GM18861 (cell line): Measurements from ENCODE around the gene C7orf33.

Experiments used
- ATAC-seq: cut with Tn5 transposase; IDR thresholded peaks from one replicate; pipeline ENCODE4 v1.9.1; 2021; ENCODE audit not compliant: unreplicated experiment

The C7orf33 gene

DNA sequence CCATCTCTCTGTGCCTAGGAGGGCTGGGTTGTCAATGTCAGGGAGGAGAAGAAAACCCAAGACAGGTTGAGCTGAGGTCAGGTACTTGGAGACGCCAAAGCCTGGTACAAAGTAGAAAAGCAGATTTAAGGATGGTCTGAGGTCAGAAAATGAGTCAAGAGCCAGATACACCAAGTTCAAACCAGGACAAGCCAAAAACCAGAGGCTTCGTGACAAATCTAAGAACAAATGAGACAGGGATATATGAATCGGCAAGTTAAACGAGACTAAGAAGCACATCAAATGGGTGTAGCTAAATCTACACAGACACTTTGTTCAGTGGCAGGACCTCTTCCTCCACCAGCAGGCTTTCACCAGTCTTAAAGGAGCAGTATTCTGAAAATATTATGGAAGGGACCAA is 34.2 kb downstream of the C7orf33 start:
- no peak for ATAC-seq

DNA sequence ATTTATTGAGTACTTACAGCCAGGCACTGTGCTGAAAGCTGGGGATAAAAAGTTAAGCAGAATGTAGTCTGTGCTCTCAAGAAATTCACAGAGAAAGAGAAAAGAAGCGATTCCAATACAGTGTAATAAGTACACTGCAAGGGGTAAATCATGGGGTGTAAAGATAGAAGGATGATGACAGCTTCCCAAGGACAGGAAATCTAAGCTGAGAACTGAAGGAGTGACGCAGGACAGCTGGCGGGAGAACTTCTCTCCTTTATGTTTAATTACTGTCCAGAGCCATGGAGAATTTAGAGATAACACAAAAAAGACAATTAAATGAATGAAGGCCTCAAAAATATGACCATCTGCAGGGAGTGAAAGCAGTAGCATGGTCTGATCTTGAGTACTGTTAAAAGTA is 34.8 kb downstream of the C7orf33 start:
- no peak for ATAC-seq

DNA sequence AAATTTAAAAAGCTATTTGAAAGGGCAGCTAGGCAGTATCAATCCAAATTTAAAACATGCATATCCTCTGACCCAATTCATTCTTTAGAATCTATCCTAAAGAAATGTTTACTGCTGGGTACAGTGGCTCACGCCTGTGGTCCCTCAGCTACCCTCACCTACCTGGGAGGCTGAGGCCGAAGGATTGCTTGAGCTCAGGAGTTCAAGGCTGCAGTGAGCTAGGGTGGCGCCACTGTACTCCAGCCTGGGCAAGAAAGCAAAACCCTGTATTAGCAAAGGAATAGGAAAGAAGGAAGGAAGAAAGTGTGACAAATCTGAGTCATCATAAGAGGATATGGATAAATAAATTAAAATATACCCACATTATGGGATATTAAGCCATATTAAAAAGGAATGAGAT is 36.3 kb downstream of the C7orf33 start:
- no peak for ATAC-seq

DNA sequence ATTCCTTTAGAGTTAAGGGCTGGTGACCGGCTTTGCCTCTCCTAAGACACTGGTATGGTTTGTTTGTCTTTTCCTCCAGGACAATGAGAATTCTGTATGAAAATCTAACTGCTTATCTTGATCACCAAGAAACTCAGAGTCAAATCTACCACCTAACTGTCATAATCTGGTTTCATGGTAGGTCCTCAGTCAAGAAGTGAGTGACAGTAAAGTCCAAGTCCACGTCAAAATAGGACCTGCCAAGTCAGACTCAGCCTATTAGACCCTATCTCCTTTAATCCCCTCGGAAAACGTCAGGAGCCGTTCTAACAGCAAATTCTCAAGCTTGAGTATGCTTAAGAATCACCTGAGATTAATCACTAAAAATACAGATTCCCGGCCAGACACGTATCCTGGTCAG is 37.4 kb downstream of the C7orf33 start:
- no peak for ATAC-seq

DNA sequence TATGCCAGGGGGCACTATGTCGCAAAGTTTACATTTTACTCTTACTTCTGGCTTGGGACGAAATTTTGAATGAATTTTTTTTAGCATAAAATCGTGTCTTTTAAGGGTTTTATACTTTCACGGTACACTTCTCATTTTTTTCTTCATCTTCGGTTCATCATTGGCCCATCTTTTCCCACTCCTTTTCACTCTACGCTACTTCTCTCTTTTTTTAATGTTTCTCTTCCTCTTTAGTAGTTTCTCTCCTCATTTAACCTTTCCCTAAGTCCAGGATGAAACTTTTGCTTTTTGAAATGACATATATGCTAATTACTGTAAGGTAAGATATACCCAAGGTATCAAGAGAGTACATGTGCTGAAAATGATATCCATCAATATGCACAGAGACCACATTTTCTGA is 39.5 kb downstream of the C7orf33 start:
- no peak for ATAC-seq

DNA sequence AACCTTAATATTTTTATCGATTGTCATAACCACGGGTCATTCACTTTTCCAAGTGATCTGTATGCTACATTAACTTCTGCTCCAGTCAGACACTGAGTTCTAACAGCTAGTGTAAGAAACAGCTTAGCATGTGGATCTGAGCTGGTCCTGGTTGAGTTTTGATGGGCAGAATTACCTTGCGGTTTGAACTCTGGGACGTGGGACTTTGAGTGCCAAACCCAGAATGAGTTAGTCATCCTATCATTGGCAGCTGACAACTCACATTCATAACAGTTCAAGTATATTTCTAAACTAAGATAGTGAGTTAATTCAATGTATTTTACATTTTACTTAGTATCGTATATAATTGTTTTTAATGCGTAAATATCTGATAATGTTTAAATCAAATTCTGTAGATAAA is 43.2 kb downstream of the C7orf33 start:
- ATAC-seq = no peak

DNA sequence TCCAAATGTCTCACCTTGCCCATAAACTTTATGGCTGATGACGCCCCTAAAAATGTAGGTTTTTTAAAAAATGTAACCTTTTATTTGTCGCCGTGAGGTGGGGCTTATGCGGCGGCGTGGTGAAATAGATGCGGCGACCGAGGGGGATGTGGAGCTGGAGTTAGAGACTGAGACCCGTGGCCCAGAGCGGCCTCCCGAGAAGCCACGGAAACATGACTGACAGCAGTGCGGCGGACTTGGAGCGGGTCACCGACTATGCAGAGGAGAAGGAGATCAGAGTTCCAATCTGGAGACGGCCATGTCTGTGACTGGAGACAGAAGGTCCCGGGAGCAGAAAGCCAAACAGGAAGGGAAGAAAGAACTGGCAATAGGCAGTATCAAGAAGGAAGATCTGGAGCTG is 46.5 kb downstream of the C7orf33 start:
- no peak for ATAC-seq

DNA sequence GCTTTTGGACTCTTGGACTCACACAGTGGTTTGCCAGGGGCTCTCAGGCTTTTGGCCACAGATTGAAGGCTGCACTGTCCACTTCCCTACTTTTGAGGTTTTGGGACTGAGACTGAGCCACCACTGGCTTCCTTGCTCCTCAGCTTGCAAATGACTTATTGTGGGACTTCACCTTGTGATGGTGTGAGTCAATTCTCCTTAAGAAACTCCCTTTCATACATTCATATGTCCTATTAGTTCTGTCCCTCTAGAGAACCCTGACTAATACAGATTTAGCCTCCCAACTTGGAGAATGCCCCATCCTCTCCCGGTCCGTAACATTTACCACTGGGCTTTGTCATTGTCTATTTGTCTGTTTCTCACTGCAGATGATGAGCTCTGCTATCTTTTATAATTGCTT is 55.3 kb downstream of the C7orf33 start:
- ATAC-seq = no peak

DNA sequence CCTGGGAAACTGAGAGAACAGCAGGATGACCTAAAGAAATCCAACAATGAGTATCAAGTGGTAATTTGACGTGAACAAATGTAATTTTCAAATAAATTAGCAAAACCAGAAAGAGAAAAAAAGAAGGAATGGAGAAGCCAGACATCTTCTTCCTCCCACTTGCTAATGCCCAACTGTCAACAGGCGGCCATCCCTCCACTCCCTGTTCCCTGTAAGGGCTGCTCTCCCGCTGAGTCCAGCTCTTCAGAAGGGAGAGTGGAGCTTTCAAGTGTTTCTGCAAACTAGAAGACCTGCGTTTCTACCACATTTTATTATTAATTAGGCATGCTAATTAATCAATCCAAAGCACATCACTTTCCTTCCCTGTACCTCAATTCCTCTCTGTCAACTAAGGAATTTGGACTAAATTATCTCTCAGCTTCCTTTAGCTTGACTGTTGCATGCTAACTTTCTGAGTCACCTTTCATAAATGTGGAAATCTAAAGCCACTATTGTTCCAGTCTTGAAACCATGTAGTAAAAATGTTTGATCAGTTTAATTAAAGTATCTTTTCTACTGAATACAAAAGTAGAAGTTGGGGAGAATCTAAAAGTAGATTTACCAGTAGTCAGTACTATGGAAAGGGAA is 59.8 kb downstream of the C7orf33 start:
- ATAC-seq = no peak

DNA sequence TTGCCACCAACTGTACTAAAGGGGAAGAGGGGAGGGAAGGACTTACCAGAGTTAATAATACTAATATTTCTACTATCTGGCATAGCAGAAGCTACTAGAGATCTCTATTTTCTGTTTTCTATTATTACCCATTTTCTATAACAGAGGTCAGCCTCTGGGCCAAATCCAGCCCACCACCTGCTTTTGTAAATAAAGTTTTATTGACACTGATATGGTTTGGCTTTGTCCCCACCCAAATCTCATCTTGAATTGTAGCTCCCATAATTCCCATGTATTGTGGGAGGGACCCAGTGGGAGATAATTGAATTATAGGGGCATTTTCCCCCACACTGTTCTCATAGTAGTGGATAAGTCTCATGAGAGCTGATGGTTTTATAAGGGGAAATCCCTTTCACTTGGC is 62.2 kb downstream of the C7orf33 start:
- no peak for ATAC-seq

DNA sequence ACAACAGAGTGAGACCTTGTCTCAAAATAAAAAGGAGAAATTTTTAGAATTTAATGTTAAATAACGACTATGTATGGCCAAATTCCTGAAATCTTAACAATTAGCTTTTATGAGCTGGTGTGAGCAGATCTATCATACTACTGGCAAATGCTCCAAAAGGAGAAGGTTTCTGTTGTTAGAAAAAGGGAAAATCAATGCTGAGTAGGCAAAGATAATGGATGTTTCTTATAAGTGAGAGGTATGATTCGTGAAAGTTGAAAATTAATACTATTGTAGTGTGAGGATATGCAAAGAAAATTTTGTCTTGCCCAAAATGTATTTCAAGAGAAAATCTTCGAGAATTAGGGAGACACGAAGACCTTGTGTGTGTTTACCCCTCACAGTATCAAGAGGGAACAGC is 67.4 kb downstream of the C7orf33 start:
- no peak for ATAC-seq

DNA sequence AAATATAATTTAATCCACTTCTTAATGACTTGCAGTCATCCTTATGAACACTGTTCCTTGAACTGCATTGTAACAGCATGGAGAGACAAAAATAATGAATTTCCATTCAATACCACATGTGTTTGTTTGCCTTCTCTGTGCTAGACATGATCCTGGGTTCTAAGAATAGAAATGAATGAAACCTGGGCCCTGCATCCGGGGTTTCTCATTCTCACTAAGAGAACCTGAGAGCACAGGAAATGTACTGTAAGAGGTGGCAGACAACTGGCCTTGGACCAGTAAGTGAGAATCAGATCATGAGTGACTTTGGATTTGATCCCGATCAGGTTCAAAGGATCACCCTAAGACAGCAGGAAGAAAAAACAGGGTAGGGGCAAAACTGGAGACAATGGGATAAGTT is 70.9 kb downstream of the C7orf33 start:
- ATAC-seq = no peak

DNA sequence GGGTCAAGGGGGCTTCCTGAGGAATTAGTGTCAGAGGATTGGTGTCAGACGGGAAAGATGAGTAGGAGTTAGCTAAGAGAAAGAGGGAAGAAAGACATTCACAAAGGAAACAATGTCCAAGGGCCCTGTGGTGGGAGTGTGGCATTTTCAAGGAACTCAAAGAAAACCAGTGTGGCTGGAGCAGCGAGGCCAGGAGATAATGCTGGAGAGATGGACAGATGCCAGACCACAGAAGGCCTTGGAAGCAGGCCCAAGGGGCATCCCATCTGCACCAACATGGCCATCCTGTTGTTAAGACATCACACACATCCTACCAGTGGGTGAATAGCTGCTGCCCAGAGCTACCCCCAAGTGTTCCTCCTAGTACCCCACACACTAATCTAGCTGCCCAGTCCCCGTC is 72.1 kb downstream of the C7orf33 start:
- ATAC-seq = no peak

DNA sequence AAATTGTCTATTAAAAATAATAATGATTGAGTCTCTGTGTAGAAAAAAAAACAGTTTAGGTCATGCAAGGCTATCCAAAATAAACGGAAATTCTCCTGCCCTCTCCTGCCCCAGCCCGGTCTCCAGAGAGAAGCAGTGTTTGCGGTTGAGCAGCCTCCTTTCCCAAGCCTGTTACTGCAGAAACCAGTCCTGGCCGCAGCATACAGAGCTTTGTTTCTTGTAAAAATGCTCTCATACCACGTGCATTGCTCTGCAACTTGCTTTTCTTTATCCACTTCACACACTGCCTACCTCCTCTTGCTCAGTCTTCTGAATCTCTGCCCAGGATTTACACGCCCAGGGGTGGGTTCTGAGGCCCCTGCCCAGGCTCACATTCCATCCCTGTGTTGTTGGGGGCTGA is 73.8 kb downstream of the C7orf33 start:
- ATAC-seq = no peak

DNA sequence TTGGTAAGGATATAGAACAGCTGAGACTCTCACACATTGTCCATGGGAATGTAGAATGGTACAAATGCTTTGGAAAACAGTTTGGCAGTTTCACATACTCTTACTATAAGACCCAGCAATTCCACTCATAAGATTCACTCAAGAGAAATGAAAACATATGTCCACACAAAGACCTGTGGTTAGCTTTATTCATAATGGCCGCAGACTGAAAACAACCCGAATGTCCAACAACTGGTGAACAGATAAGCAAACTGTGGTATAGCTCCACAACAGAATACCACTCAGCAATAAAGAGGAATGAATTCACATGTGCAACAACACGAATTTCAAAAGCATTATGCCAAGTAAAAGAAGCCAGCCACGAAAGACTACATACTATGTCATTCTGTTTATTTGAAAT is 74.7 kb downstream of the C7orf33 start:
- ATAC-seq = no peak
